Cardiac fibroblast (primary cell): Measurements from ENCODE around the gene OPN1SW.

ENCODE experiments used
- DNase-seq, 2 donors: peaks; one replicate each; pipeline versions ENCODE4 v3.0.0 to v3.0.0-alpha.2; 2010; ENCODE audit warnings: low read depth in 2 of 2
- H3K4me3 ChIP-seq, 2 donors: replicated peaks in 1 of 2; 1 replicate in 1 of 2; 2 replicates in 1 of 2; pipeline ENCODE4 v1.5.1; 2011; ENCODE audit warnings: low read depth in 2 of 2, low read length in 2 of 2, mild to moderate bottlenecking in 2 of 2, moderate library complexity in 1 of 2
- CTCF ChIP-seq: IDR thresholded peaks from one replicate; pipeline ENCODE4 v1.5.1; 2011; ENCODE audit warnings: low read depth, mild to moderate bottlenecking, low read length, inconsistent platforms

OPN1SW gene

GRCh38 chr7:128737441-128737840, 38.2 kb downstream of the OPN1SW start:
- DNase-seq = no peak
- H3K4me3 ChIP-seq = no peak overlapping the region
- no peak for TF ChIP-seq CTCF

GRCh38 chr7:128735436-128735835, 40.2 kb downstream of the OPN1SW start:
- TF ChIP-seq CTCF = no peak
- H3K4me3 ChIP-seq = no peak overlapping the region
- DNase-seq = no peak

- no peak overlapping the region for H3K4me3 ChIP-seq
- DNase-seq = no peak
Observed at GRCh38 chr7:128734890-128735289, 40.7 kb downstream of the OPN1SW start.

GRCh38 chr7:128733278-128733645, 42.3 kb downstream of the OPN1SW start:
- DNase-seq = no peak
- no peak for TF ChIP-seq CTCF
- no peak overlapping the region for H3K4me3 ChIP-seq

More at GRCh38 chr7:128734890-128735289, 40.7 kb downstream of the OPN1SW start:
- no peak for TF ChIP-seq CTCF

GRCh38 chr7:128732521-128733277, 42.9 kb downstream of the OPN1SW start:
- no peak overlapping the region for H3K4me3 ChIP-seq
- DNase-seq = no peak
- TF ChIP-seq CTCF = no peak

- no peak for DNase-seq
- no peak for TF ChIP-seq CTCF
- no peak overlapping the region for H3K4me3 ChIP-seq
Observed at GRCh38 chr7:128731184-128731583, 44.4 kb downstream of the OPN1SW start.

- no peak for DNase-seq
- no peak for TF ChIP-seq CTCF
- no peak overlapping the region for H3K4me3 ChIP-seq
Observed at GRCh38 chr7:128729494-128729893, 46.1 kb downstream of the OPN1SW start.
